Measurements from ENCODE around the gene NELFCD.

DNA sequence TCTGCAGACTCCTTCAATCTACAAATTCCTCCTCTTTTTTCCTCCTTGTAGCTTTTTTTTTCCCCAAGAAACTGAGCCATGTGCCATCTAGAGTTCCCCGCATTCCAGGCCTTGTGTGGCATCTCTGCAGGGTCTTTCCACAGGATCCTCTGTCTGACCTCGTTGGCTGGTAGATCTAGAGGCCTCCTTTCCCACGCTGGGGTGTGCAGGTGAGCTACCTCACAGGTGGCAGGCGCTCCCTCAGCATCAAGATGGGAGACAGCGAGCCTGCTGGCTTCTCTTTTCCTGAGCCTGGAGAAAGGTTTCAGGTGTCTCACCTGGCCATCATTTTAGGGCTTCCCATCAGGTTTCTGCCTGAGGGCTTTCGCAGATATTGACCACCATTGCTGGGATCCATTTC, 9.6 kb upstream of the NELFCD start:
- TF ChIP-seq, protein P1, sequence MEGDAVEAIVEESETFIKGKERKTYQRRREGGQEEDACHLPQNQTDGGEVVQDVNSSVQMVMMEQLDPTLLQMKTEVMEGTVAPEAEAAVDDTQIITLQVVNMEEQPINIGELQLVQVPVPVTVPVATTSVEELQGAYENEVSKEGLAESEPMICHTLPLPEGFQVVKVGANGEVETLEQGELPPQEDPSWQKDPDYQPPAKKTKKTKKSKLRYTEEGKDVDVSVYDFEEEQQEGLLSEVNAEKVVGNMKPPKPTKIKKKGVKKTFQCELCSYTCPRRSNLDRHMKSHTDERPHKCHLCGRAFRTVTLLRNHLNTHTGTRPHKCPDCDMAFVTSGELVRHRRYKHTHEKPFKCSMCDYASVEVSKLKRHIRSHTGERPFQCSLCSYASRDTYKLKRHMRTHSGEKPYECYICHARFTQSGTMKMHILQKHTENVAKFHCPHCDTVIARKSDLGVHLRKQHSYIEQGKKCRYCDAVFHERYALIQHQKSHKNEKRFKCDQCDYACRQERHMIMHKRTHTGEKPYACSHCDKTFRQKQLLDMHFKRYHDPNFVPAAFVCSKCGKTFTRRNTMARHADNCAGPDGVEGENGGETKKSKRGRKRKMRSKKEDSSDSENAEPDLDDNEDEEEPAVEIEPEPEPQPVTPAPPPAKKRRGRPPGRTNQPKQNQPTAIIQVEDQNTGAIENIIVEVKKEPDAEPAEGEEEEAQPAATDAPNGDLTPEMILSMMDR (IDR thresholded peaks at IDR 0.05; ENCODE audit: insufficient read depth, low read length, poor library complexity, severe bottlenecking) = no peak
- no peak for TF ChIP-seq EZH2phosphoT487 (conservative IDR thresholded peaks at IDR 0.05; ENCODE audit: low read length)

Measured in SU-DHL-6 (cell line).